ENCODE data around the gene WHRN. TPM values are rescaled to one million over a fixed set of nuclear protein-coding genes. Genes with fewer than 3 reads are reported as not detected.

The WHRN gene
- total and polyA plus RNA-seq, 2 of the 13 experiments (the other 11 are each of a cell fraction or from before 2014, with no cell fraction given): 2.3 to 5.3 TPM

DNA sequence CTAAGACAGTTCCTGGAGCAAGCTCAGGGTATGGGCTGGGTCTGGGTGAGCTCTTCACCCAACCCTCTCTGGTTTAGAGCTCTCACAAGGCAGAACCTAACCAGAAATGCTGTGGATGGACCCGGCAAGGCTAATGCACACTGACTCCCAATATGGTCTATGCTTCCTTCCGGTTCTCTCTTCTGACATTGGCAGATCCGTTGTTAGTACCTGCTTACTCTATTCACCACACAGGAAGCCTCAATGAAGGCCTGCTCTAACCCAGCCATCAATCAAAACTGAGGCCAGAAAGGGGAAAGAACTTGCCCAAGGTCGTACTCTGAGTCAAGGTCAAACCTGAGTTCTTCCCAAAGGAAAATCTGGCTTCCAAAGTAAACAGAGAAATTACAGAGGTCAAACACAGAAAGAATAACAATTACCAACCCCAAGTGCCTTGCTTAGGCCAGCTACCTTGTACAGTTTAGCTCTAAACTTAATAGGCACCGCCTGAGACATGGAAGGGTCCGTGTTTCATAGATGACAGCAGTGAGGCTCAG, 71.5 kb downstream of the WHRN start (continued):
- TF ChIP-seq, protein P1, sequence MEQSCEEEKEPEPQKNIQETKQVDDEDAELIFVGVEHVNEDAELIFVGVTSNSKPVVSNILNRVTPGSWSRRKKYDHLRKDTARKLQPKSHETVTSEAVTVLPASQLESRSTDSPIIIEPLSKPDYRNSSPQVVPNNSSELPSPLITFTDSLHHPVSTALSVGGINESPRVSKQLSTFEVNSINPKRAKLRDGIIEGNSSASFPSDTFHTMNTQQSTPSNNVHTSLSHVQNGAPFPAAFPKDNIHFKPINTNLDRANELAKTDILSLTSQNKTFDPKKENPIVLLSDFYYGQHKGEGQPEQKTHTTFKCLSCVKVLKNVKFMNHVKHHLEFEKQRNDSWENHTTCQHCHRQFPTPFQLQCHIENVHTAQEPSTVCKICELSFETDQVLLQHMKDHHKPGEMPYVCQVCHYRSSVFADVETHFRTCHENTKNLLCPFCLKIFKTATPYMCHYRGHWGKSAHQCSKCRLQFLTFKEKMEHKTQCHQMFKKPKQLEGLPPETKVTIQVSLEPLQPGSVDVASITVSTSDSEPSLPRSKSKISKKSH (CRISPR knock-in tag; IDR thresholded peaks at IDR 0.05; ENCODE audit: borderline replicate concordance): no peak
- TF ChIP-seq, protein P2, sequence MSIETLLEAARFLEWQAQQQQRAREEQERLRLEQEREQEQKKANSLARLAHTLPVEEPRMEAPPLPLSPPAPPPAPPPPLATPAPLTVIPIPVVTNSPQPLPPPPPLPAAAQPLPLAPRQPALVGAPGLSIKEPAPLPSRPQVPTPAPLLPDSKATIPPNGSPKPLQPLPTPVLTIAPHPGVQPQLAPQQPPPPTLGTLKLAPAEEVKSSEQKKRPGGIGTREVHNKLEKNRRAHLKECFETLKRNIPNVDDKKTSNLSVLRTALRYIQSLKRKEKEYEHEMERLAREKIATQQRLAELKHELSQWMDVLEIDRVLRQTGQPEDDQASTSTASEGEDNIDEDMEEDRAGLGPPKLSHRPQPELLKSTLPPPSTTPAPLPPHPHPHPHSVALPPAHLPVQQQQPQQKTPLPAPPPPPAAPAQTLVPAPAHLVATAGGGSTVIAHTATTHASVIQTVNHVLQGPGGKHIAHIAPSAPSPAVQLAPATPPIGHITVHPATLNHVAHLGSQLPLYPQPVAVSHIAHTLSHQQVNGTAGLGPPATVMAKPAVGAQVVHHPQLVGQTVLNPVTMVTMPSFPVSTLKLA (IDR thresholded peaks at IDR 0.05): no peak
- TF ChIP-seq XRCC5 (optimal IDR thresholded peaks at IDR 0.05; ENCODE audit: low read length) (no peak), HMG20B (CRISPR knock-in tag; conservative IDR thresholded peaks at IDR 0.05) (no peak), ARHGAP35 (CRISPR knock-in tag; IDR thresholded peaks at IDR 0.05; ENCODE audit: borderline replicate concordance) (no peak), ZMYM4 (CRISPR knock-in tag; IDR thresholded peaks at IDR 0.05) (no peak), PHF5A (CRISPR knock-in tag; IDR thresholded peaks at IDR 0.05; ENCODE audit: low read depth, unreplicated experiment) (no peak), ZSCAN31 (CRISPR knock-in tag; IDR thresholded peaks at IDR 0.05; ENCODE audit: low read depth) (no peak), ATAD3A (CRISPR knock-in tag; IDR thresholded peaks at IDR 0.05) (no peak), FOXC1 (CRISPR knock-in tag; IDR thresholded peaks at IDR 0.05; ENCODE audit: borderline replicate concordance) (no peak), FOXJ3 (CRISPR knock-in tag; IDR thresholded peaks at IDR 0.05; ENCODE audit: borderline replicate concordance) (no peak), HOXA3 (CRISPR knock-in tag; IDR thresholded peaks at IDR 0.05) (no peak), ZBTB38 (CRISPR knock-in tag; IDR thresholded peaks at IDR 0.05) (no peak), KDM3A (CRISPR knock-in tag; IDR thresholded peaks at IDR 0.05; ENCODE audit: low read depth) (no peak), HNRNPL (IDR thresholded peaks at IDR 0.05; ENCODE audit: low read depth, low read length) (no peak), ZC3H13 (CRISPR knock-in tag; IDR thresholded peaks at IDR 0.05) (no peak), ZKSCAN1 (IDR thresholded peaks at IDR 0.05; ENCODE audit: low read length) (no peak), PLRG1 (conservative IDR thresholded peaks at IDR 0.05) (no peak), BCL6 (CRISPR knock-in tag; IDR thresholded peaks at IDR 0.05) (no peak), GATAD1 (CRISPR knock-in tag; IDR thresholded peaks at IDR 0.05) (no peak), ZBTB7B (CRISPR knock-in tag; IDR thresholded peaks at IDR 0.05) (no peak), TP53 (CRISPR knock-in tag; conservative IDR thresholded peaks at IDR 0.05) (no peak), NFE2L1 (CRISPR knock-in tag; IDR thresholded peaks at IDR 0.05; ENCODE audit: borderline replicate concordance) (no peak)
- TF ChIP-seq, protein P3, sequence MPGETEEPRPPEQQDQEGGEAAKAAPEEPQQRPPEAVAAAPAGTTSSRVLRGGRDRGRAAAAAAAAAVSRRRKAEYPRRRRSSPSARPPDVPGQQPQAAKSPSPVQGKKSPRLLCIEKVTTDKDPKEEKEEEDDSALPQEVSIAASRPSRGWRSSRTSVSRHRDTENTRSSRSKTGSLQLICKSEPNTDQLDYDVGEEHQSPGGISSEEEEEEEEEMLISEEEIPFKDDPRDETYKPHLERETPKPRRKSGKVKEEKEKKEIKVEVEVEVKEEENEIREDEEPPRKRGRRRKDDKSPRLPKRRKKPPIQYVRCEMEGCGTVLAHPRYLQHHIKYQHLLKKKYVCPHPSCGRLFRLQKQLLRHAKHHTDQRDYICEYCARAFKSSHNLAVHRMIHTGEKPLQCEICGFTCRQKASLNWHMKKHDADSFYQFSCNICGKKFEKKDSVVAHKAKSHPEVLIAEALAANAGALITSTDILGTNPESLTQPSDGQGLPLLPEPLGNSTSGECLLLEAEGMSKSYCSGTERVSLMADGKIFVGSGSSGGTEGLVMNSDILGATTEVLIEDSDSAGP (CRISPR knock-in tag; IDR thresholded peaks at IDR 0.05; ENCODE audit: borderline replicate concordance): no peak
- TF ChIP-seq, protein P4, sequence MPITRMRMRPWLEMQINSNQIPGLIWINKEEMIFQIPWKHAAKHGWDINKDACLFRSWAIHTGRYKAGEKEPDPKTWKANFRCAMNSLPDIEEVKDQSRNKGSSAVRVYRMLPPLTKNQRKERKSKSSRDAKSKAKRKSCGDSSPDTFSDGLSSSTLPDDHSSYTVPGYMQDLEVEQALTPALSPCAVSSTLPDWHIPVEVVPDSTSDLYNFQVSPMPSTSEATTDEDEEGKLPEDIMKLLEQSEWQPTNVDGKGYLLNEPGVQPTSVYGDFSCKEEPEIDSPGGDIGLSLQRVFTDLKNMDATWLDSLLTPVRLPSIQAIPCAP (CRISPR knock-in tag; IDR thresholded peaks at IDR 0.05; ENCODE audit: low read depth): no peak
- TF ChIP-seq, protein P5, sequence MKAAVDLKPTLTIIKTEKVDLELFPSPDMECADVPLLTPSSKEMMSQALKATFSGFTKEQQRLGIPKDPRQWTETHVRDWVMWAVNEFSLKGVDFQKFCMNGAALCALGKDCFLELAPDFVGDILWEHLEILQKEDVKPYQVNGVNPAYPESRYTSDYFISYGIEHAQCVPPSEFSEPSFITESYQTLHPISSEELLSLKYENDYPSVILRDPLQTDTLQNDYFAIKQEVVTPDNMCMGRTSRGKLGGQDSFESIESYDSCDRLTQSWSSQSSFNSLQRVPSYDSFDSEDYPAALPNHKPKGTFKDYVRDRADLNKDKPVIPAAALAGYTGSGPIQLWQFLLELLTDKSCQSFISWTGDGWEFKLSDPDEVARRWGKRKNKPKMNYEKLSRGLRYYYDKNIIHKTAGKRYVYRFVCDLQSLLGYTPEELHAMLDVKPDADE (CRISPR knock-in tag; IDR thresholded peaks at IDR 0.05): no peak

All from HepG2 (cell line).